ENCODE measurements around the gene SECTM1.

The SECTM1 gene

DNA sequence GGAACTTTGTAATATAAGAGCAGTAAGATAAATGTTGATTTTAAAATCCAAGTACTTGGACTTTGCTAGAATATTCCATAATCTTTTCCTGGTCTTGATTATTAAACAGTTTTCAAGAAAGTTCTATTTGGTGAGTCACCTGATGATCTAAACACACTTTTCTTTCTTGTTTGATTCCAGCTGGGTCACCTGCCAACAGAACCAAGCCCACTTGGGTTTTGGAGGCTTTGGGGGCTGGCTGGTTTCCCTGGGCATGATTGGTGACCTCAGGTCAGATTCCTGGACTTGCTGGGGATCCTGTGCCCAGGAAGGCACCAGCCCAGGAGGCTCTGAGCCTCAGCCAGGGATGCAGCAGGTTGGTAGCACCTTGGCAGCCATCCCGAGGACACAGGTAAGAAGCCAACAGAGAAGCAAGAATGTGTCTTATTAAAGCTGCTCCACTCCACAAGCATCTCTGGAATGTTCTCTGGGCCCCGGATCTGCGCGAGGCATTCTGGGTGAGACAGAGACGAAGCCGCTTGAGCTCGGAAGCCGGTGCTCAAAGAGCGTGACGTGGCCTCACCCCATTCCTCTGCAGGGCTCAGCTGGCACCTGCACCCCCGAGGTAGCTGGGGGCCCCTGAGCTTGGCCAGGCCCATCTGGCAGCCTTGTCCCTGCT lies 22.3 kb upstream of the SECTM1 start:
- H3K4me3 ChIP-seq (ENCODE audit: low read depth in 1 of 5, low read length in 5 of 5): no peak overlapping the region
- no peaks in the 10 kb centered on the region for H3K36me3 ChIP-seq (ENCODE audit: control insufficient read depth in 5 of 5, insufficient read depth in 5 of 5, low read length in 5 of 5)
- H3K4me1 ChIP-seq (ENCODE audit: control insufficient read depth in 5 of 5, insufficient read depth in 5 of 5, low read length in 5 of 5): peaks cover 0 to 7% (median 3%) of the 10 kb centered on the region in 5 donors
- H3K27ac ChIP-seq (ENCODE audit: low read depth, low read length): no peak overlapping the region
- peaks cover 16 to 47% (median 32%) of the 10 kb centered on the region in 5 donors for H3K27me3 ChIP-seq (ENCODE audit: control insufficient read depth in 5 of 5, insufficient read depth in 4 of 5, low read length in 5 of 5)
- H3K9ac ChIP-seq (ENCODE audit: low read length in 5 of 5): no peak overlapping the region
- H3K9me3 ChIP-seq (ENCODE audit: control insufficient read depth in 5 of 5, low read length in 5 of 5): no peaks in the 10 kb centered on the region

DNA sequence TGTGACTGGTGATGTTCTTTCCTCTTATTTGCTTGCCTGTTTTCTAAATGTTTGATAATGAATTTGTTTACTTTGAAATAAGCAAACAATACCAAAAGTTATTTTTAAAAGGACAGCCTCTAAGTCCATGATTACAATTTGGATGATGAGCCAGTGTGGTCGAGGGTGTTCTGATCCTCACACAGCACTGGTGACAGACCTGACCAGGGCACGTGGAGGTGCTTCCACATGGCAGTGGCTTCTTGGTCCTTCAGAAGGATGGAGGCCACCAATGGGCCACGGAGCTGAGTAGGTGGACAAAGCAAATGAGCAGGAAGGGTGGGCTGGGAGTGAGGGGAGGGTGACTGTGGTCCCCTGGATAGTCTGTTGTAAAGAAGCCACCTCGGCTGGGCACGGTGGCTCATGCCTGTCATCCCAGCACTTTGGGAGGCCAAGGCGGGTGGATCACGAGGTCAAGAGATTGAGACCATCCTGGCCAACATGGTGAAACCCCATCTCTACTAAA lies 21.3 kb upstream of the SECTM1 start:
- peaks cover 18 to 46% (median 38%) of the 10 kb centered on the region in 5 donors for H3K27me3 ChIP-seq (ENCODE audit: control insufficient read depth in 5 of 5, insufficient read depth in 4 of 5, low read length in 5 of 5)
- no peaks in the 10 kb centered on the region for H3K36me3 ChIP-seq (ENCODE audit: control insufficient read depth in 5 of 5, insufficient read depth in 5 of 5, low read length in 5 of 5)
- H3K27ac ChIP-seq (ENCODE audit: low read depth, low read length): no peak overlapping the region
- H3K9me3 ChIP-seq (ENCODE audit: control insufficient read depth in 5 of 5, low read length in 5 of 5): no peaks in the 10 kb centered on the region
- H3K4me1 ChIP-seq (ENCODE audit: control insufficient read depth in 5 of 5, insufficient read depth in 5 of 5, low read length in 5 of 5): peaks cover 0 to 7% (median 3%) of the 10 kb centered on the region in 5 donors
- no peak overlapping the region for H3K4me3 ChIP-seq (ENCODE audit: low read depth in 1 of 5, low read length in 5 of 5)
- no peak overlapping the region for H3K9ac ChIP-seq (ENCODE audit: low read length in 5 of 5)

DNA sequence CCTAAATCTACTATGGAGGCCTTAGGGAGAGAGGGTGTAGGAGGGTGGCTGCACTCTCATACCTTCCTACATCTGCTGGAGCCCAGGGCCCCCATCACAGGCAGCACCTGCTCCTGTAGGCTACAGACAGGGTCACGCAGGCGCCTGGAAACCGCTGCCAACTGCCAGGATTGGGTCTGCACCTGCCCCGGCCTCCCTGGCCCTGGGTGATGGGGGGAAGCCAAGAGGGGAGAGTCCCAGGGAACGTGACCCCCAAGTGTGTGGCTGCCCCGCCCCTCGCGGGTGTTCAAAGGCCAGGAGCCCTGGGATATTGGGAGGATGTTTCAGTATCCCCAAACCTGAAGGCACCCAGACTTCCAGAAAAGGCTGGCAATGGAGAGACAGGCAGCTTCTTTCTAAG lies 19.9 kb upstream of the SECTM1 start:
- Histone ChIP-seq H3K9me3 (ENCODE audit: control insufficient read depth in 5 of 5, low read length in 5 of 5) (no peaks in the 10 kb centered on the region), H3K4me1 (ENCODE audit: control insufficient read depth in 5 of 5, insufficient read depth in 5 of 5, low read length in 5 of 5) (peaks cover 0 to 12% (median 5%) of the 10 kb centered on the region in 5 donors), H3K36me3 (ENCODE audit: control insufficient read depth in 5 of 5, insufficient read depth in 5 of 5, low read length in 5 of 5) (no peaks in the 10 kb centered on the region), H3K27ac (ENCODE audit: low read depth, low read length) (no peak overlapping the region), H3K27me3 (ENCODE audit: control insufficient read depth in 5 of 5, insufficient read depth in 4 of 5, low read length in 5 of 5) (peaks cover 16 to 51% (median 31%) of the 10 kb centered on the region in 5 donors), H3K4me3 (ENCODE audit: low read depth in 1 of 5, low read length in 5 of 5) (no peak overlapping the region), H3K9ac (ENCODE audit: low read length in 5 of 5) (no peak overlapping the region)

DNA sequence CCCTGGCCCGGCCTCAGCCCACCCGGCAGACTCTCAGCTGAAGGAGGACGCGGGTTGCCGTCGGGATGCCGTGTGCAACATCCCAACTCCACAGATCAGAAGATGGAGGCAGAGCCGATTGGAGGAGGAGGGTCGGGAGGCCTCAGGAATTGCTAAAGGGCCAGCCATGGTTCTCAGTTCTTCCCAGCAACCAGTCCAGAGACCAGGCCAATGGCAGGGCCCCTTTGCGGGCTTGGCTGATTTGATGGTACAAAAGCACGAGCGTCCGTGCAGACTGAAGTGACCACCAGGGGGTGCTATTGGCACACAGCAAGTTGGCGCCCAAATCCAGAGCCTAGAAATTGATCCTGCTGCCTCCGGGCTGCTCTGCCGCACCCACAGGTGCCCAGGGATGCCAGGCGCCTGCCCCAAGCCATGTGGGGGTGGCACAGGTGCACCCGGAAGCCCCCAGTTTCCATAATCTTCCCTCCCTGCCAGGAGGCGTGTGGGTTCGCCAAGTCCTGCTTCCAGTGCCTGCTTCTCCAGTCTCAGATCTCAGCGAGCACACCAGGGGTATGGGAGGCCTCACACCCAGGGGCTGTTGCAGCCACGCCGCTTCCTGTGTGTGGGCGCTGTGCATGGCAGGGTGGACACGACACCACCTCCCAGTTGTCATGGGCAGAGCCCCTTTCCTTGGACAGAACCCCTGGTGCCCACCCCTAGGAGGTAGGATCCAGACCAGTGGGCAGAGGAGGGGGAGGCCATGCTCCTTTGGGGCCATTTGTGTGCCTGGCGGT lies 18.3 kb upstream of the SECTM1 start:
- Histone ChIP-seq H3K9ac (ENCODE audit: low read length in 5 of 5) (no peak overlapping the region), H3K9me3 (ENCODE audit: control insufficient read depth in 5 of 5, low read length in 5 of 5) (no peaks in the 10 kb centered on the region), H3K4me1 (ENCODE audit: control insufficient read depth in 5 of 5, insufficient read depth in 5 of 5, low read length in 5 of 5) (peaks cover 0 to 12% (median 5%) of the 10 kb centered on the region in 5 donors), H3K27ac (ENCODE audit: low read depth, low read length) (no peak overlapping the region), H3K4me3 (ENCODE audit: low read depth in 1 of 5, low read length in 5 of 5) (no peak overlapping the region), H3K36me3 (ENCODE audit: control insufficient read depth in 5 of 5, insufficient read depth in 5 of 5, low read length in 5 of 5) (no peaks in the 10 kb centered on the region), H3K27me3 (ENCODE audit: control insufficient read depth in 5 of 5, insufficient read depth in 4 of 5, low read length in 5 of 5) (peaks cover 15 to 46% (median 32%) of the 10 kb centered on the region in 5 donors)

DNA sequence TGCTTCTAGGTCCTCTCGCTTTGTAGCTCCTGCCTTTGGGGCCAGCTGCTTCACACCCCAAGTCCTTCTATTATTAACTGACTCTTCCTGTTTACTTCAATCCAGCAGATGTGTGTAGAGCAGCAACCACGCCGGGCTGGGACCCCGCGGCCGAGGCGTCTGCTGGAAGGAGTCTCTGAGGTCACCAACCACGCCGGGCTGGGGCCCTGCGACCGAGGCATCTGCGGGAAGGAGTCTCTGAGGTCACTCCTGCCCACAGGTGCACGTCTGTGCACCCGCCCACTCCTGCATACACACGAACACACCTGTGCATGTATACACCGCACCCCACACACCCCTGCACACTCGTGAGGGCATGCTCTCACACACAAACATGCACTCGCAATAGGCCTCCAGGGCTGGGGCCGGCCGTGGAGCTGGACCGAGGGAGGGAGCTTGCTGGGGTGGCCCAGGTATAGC lies 17.7 kb upstream of the SECTM1 start:
- no peak overlapping the region for H3K4me3 ChIP-seq (ENCODE audit: low read depth in 1 of 5, low read length in 5 of 5)
- H3K9ac ChIP-seq (ENCODE audit: low read length in 5 of 5): no peak overlapping the region
- H3K9me3 ChIP-seq (ENCODE audit: control insufficient read depth in 5 of 5, low read length in 5 of 5): no peaks in the 10 kb centered on the region
- H3K27ac ChIP-seq (ENCODE audit: low read depth, low read length): no peak overlapping the region
- H3K36me3 ChIP-seq (ENCODE audit: control insufficient read depth in 5 of 5, insufficient read depth in 5 of 5, low read length in 5 of 5): no peaks in the 10 kb centered on the region
- peaks cover 12 to 43% (median 26%) of the 10 kb centered on the region in 5 donors for H3K27me3 ChIP-seq (ENCODE audit: control insufficient read depth in 5 of 5, insufficient read depth in 4 of 5, low read length in 5 of 5)
- H3K4me1 ChIP-seq (ENCODE audit: control insufficient read depth in 5 of 5, insufficient read depth in 5 of 5, low read length in 5 of 5): peaks cover 0 to 12% (median 5%) of the 10 kb centered on the region in 5 donors

DNA sequence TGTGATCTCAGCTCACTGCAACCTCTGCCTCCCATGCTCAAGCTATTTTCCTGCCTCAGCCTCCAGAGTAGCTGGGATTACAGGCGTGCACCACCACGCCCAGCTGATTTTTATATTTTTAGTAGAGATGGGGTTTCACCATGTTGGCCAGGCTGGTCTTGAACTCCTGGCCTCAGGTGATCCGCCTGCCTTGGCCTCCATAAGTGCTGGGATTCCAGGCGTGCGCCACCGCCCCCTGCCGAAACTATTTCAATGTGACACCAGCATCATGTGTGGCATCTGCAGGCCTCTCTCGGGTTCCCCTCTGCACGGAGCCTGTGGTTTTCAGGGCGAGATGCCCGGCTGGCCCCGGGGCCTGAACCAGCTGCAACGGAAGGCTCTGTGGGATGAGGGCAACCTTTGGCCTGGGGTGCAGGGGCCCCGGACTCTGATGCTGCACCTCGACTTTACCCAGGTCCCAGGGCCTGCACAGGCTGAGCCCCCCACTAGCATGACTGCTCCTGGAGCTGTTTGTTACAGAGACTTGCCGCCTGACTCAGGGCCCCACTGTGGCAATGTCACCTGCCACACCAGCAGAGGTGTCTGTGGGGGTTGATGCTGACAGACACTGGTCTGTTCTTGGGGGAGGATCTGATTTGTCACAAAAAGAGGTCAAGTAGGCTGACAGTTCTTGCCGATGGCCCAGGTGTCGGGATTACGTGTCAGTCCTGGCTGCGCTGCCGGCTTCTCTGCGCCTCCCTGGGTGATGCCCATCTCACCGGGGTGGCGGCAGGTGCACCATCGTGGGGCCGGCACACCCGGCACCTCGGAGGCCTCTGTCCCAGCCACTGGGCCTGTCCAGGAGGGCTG lies 16.8 kb upstream of the SECTM1 start:
- H3K27me3 ChIP-seq (ENCODE audit: control insufficient read depth in 5 of 5, insufficient read depth in 4 of 5, low read length in 5 of 5): peaks cover 8 to 34% (median 19%) of the 10 kb centered on the region in 5 donors
- no peaks in the 10 kb centered on the region for H3K9me3 ChIP-seq (ENCODE audit: control insufficient read depth in 5 of 5, low read length in 5 of 5)
- H3K4me3 ChIP-seq (ENCODE audit: low read depth in 1 of 5, low read length in 5 of 5): no peak overlapping the region
- no peak overlapping the region for H3K27ac ChIP-seq (ENCODE audit: low read depth, low read length)
- H3K4me1 ChIP-seq (ENCODE audit: control insufficient read depth in 5 of 5, insufficient read depth in 5 of 5, low read length in 5 of 5): peaks cover 0 to 12% (median 5%) of the 10 kb centered on the region in 5 donors
- no peak overlapping the region for H3K9ac ChIP-seq (ENCODE audit: low read length in 5 of 5)
- no peaks in the 10 kb centered on the region for H3K36me3 ChIP-seq (ENCODE audit: control insufficient read depth in 5 of 5, insufficient read depth in 5 of 5, low read length in 5 of 5)

DNA sequence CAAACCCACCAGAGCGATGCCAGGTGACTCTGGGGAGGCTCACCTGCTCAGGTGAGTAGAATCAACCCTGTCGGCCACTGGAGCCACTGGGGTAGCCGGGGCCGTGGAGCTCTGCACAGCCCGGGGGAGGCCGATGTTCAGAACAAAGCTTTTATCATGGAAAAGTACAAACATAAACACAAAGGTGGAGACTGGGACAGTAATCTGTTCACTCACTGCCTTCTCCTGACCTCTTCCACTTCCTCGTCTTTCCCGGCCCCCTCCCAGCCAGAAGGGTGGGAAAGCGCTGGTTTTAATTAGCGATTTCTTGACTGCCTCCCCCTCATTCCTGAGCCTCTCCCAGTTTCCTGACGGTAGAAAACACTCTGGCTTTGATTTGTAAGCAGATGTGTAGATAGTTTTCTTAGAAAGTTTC lies 15.7 kb upstream of the SECTM1 start:
- peaks cover 11 to 28% (median 19%) of the 10 kb centered on the region in 5 donors for H3K27me3 ChIP-seq (ENCODE audit: control insufficient read depth in 5 of 5, insufficient read depth in 4 of 5, low read length in 5 of 5)
- no peak overlapping the region for H3K4me3 ChIP-seq (ENCODE audit: low read depth in 1 of 5, low read length in 5 of 5)
- H3K4me1 ChIP-seq (ENCODE audit: control insufficient read depth in 5 of 5, insufficient read depth in 5 of 5, low read length in 5 of 5): peaks cover 0 to 12% (median 5%) of the 10 kb centered on the region in 5 donors
- H3K36me3 ChIP-seq (ENCODE audit: control insufficient read depth in 5 of 5, insufficient read depth in 5 of 5, low read length in 5 of 5): no peaks in the 10 kb centered on the region
- no peaks in the 10 kb centered on the region for H3K9me3 ChIP-seq (ENCODE audit: control insufficient read depth in 5 of 5, low read length in 5 of 5)
- no peak overlapping the region for H3K27ac ChIP-seq (ENCODE audit: low read depth, low read length)
- H3K9ac ChIP-seq (ENCODE audit: low read length in 5 of 5): no peak overlapping the region

DNA sequence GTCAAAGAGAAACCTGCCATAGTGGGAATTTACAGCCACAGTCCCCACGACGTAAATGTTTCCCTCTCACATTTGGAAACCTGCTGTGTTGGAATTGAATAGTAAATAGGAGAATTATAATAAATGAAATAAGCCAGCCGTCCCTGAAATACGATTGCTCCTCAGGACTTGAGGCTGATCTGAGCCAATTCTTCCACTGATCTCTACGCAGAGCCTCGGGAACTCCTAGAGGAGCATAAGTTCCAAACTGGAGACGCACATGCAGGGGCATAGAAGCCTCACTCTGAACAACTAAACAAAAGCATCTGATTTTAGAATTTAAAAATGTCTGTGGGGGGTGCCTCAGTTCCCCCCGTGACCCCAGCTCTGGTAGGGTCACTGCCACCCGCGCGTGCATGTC lies 15.3 kb upstream of the SECTM1 start:
- Histone ChIP-seq H3K27ac (ENCODE audit: low read depth, low read length) (no peak overlapping the region), H3K4me3 (ENCODE audit: low read depth in 1 of 5, low read length in 5 of 5) (no peak overlapping the region), H3K9me3 (ENCODE audit: control insufficient read depth in 5 of 5, low read length in 5 of 5) (no peaks in the 10 kb centered on the region)

DNA sequence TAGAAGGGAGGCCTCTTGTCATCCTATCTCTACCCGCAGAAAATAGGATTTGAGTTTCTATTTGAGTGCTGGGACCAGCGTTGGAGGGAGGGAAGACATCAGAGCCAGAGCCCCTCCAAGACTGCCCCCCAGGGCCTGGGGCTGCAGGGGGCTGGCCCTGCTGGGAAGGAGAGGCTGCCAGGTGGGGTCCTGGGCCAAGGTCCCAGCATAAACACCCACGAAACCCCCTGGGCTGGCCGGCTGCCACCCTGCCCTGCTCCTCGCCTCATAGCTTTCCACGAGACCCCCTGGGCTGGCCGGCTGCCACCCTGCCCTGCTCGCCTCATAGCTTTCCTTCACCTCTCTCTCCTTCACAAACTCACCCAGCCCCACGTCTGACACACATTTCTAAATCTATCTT lies 14.9 kb upstream of the SECTM1 start:
- Histone ChIP-seq H3K27ac (ENCODE audit: low read depth, low read length) (no peak overlapping the region), H3K36me3 (ENCODE audit: control insufficient read depth in 5 of 5, insufficient read depth in 5 of 5, low read length in 5 of 5) (no peaks in the 10 kb centered on the region), H3K9ac (ENCODE audit: low read length in 5 of 5) (no peak overlapping the region), H3K9me3 (ENCODE audit: control insufficient read depth in 5 of 5, low read length in 5 of 5) (no peaks in the 10 kb centered on the region), H3K27me3 (ENCODE audit: control insufficient read depth in 5 of 5, insufficient read depth in 4 of 5, low read length in 5 of 5) (peaks cover 12 to 26% (median 18%) of the 10 kb centered on the region in 5 donors), H3K4me3 (ENCODE audit: low read depth in 1 of 5, low read length in 5 of 5) (no peak overlapping the region), H3K4me1 (ENCODE audit: control insufficient read depth in 5 of 5, insufficient read depth in 5 of 5, low read length in 5 of 5) (peaks cover 0 to 12% (median 5%) of the 10 kb centered on the region in 5 donors)

More for the DNA sequence above, 15.3 kb upstream of the SECTM1 start:
- H3K27me3 ChIP-seq (ENCODE audit: control insufficient read depth in 5 of 5, insufficient read depth in 4 of 5, low read length in 5 of 5): peaks cover 12 to 28% (median 19%) of the 10 kb centered on the region in 5 donors
- no peak overlapping the region for H3K9ac ChIP-seq (ENCODE audit: low read length in 5 of 5)
- peaks cover 0 to 12% (median 5%) of the 10 kb centered on the region in 5 donors for H3K4me1 ChIP-seq (ENCODE audit: control insufficient read depth in 5 of 5, insufficient read depth in 5 of 5, low read length in 5 of 5)
- no peaks in the 10 kb centered on the region for H3K36me3 ChIP-seq (ENCODE audit: control insufficient read depth in 5 of 5, insufficient read depth in 5 of 5, low read length in 5 of 5)
